Epidermal melanocyte (primary cell): ENCODE data around the gene URB2.
"Not testable (repeated sequence)": the region's sequence is repeated elsewhere in the genome, so short reads cannot be mapped to it uniquely, and the experiment has no call there.

ENCODE experiments used
- DNase-seq: peaks from one replicate; pipeline ENCODE4 v3.0.0; 2011; ENCODE audit warnings: low spot score; ENCODE audit not compliant: insufficient read length

Gene URB2

DNA sequence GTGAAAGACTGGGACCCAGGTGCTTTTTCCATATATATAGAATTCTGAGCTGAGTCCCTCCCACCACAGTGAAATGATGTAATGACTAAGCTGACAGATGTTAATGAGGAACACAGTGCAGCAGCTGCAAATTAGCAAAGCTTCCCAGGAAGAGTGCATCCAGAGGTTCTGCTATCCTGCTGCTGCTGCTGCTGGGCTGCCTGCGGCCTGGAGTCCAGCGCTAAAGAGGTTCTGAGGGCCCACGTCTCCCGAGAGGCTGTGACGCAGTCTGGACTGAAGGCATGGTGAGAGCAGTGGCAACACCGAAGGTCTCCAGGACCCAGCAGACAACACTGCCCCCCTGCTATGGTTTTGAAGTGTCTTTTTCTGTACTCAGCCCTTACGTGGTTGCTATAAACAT, 63.9 kb downstream of the URB2 start:
- DNase-seq: no peak

DNA sequence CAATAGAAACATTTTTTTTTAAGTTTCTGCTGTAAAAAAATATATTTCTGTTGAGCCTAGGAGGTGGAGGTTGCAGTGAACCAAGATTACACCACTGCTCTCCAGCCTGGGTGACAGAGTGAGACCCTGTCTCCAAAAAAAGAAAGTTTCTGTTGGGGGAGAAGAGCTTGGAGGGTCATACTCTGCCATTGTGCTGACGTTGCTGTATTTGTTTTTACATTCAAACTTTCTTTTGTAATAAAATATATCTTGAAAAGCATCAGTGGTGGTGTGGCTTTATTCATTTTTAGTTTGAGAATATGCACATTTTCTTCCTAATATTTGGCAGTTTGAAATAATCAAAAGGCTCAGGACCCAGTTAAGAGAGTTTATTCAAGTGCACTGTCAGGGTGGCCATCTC, 64.6 kb downstream of the URB2 start:
- no peak for DNase-seq

DNA sequence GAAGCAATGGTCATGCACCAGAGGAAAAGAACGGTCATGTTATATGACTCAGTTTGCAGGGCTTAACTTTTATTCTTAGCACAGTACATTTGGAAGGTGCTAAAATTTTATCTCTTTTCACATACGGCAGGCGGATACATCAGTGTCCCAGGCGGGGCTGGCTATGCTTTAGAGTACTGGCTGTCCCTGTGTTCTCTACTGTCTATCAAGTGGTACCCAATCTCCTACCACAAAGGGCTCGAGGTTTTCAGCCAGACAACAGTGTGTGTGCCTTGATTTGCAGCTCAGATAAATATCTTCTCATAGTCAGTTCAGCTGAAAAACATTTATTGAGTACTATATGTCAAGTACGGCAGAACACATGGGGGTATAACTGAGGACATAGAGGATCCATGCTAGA, 65.3 kb downstream of the URB2 start:
- DNase-seq: no peak

DNA sequence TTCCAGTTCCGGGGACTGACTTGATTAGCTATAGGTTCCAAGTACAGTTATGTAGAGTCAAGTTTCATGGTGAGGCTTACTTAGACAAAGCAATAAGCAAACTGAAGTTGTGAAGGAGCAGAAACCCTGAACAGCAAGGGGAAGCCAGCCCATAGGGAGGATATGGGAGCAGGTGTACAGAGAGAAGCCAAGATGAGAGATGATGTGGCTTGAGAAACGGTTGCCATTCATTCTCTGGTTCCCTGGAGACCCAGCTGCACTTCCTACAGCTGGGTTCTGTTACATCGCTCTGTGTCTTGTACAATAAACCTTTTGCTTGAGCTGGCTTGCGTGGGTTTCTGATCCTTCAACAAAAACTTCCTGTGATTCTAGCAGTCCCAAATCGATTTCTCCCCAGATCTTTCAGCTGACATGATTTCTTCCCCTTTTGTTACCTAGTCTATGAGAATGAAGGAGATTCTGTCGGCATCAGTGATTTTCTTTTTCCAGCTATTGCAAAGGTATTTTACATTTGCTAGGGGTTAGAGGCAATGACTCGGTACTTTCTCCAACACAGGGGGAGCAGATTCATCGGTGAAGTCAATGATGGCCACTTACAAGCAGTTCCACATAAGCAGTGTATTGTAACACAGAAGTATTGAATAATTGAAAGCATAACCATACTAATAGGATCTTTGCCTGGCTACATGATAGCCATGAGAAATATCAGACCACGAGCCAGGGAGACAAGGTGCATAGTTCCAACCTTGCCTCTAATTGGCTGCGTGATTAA, 67.3 kb downstream of the URB2 start:
- no peak for DNase-seq

DNA sequence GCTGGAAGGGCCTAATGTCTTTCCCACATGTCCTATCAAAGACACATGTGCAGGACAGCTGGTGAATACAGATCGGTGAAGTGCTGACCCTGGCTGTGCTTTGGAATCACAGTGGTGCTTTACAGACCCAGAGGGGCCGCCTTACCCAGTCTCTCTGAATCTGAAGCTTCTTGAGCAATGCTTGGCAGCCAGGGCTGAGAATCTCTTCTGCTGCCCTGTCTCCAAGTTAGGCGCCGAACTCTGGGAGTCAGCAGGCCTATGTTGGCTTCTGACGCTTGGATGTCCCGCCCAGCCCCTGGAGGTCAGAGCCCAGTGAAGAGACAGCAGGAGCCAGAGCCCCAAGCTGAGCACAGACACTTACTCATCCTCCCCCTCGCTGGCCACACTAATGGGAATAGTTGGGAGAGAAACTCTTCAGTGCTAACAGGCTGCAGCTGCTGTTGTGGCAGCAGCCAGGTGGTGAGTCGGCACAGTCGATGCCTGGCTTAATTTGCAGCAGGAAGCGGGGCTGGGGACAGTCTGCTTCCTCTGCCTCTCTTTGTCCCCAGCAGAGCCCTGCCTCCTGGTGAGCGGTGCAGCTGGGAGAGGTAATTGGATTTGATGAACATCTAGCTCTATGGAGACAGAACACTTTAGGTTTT, 68.1 kb downstream of the URB2 start:
- DNase-seq: no peak

DNA sequence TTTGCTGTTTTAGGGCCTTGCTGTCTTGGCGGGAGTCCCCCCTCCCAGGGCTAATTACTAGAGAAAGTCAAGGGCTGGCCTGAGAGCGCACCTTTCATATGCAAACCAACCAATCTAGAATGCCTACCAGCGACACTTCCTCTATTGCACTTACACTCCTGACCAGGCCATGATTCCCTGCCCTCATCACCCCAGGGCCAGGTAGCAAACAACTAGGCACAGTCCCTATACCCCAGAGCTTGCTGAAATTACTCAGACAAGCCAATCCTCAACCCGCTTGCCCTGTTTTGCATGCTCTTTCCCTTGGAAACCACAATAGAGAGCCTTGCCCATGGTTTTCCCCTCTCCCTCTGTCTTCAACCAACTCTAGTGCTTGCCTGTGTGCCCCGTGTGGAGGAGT, 70.3 kb downstream of the URB2 start:
- DNase-seq: no peak

DNA sequence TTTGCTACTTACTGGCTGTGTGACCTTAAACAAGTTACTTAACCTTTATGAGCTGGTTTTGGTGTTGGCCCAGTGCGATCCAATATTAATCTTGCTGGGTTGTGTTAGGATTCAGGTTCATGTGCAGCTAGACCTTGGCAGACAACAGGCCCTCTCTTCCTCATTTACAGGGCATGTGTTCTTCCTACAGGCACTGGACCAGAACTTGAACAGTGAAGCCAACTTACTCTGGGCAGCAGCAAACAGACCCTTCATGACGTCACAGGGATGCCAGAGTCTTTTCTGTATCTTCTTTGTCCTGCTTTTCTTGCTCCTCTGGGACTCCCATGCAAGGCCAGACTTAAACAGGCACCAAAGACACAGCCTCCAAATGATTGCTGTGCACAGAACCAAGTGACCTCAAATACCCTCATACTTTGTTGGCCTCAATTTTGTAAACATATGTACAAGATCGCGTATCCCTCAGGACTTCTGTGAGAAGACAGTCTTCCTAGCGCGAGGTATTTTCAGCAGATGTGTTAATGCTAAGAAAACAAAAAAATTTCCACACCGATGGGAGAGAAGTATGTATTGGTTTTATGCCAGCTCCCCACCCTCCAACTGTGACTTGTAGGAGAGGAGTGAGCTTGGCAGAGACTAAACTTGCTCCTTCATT, 73.7 kb downstream of the URB2 start:
- no peak for DNase-seq

DNA sequence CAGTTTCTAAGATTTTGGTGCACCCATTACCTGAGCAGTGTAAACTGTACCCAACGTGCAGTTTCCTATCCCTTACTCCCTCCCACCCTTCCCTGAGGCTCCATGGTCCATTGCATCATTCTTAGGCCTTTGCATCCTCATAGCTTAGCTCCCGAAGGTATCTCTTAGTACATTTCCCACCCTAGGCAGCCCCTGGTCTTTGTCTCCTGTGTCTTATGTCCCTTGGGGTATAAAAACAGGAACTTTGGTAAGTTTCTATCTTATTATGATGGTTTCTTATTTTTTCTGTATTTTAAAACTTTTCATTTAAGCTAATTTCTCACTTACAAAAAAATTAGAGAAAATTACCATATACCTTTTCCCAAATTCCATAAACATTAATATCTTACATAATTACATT, 78.1 kb downstream of the URB2 start:
- DNase-seq: no peak

DNA sequence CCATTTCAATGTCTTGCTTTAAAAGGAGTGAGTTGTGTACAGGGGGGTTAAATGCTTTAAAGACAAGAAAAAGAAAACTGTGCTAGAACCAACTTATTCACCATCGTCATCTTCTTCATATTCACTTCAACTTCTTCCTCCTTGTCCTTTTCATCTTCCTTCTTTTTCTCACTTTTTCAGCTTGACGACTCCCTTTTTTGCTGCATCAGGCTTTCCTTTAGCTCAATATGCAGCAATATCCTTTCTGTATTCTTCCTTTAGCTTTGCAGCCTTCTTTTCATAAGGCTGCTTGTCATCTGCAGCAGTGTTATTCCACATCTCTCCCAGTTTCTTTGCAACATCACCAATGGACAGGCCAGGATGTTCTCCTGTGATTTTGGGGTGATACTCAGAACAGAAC, 79.1 kb downstream of the URB2 start:
- not testable (repeated sequence) for DNase-seq

DNA sequence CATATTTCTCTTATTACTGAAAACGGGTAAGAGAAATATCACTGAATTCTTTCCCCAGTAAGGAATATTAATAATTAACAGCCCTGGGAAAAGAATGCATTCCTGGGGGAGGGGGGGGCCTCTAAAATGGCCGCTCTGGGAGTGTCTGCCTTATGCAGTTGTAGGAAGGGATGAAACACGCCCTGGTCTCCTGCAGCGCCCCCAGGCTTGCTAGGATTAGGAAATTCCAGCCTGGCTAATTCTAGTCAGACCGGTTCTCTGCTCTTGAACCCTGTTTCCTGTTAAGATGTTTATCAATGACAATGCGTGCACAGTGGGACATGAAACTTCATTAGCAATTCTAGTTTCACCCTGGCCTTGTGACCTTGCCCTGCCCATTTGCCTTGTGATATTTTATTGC, 81.1 kb downstream of the URB2 start:
- not testable (repeated sequence) for DNase-seq

DNA sequence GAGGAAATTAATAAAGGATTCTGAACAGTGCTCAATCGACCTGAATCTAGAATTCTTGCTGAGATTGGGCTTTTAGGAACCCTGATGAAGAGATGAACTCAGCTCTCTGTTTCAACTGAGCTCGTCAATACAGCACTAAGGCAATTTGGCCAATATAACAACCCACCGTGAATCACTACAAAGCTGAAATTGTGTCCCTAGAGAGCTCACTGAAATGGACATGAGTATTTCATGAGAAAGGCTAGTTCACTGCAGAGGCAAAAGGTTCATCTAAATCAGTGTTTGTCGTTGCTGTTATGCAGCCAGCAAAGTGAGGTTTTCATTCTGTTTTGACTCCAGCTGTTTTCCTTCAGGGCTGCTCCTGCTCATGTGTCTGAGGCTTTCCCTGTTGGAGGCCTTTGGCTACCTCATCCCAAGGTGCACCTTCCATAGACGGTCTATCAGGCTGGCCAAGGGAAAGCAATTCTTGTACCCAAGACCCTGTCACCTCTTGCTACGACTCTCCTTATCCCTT, 83.5 kb downstream of the URB2 start:
- no peak for DNase-seq
